KBM-7 (cell line): ENCODE measurements around the gene PPIE.

Experiments
- DNase-seq: peaks from one replicate; pipeline ENCODE4 v3.0.0-alpha.2; 2015
- in situ Hi-C: fragments of 300-500 bp; cut with MboI; formaldehyde crosslinking; loops from 2 replicates; pipeline ENCODE4 v1.14.3; 2020; ENCODE audit warnings: low sequenced_read_pairs, low pct_unique_long_range_greater_than_20kb, mixed read lengths

The PPIE gene

GRCh38 chr1:39738622-39739366, at the start of gene PPIE:
Gene PPIE (plus strand): TSS chr1:39738882. CDS start chr1:39738901, 19 bp downstream.
- DNase-seq, result peak; percentile 85

DNA sequence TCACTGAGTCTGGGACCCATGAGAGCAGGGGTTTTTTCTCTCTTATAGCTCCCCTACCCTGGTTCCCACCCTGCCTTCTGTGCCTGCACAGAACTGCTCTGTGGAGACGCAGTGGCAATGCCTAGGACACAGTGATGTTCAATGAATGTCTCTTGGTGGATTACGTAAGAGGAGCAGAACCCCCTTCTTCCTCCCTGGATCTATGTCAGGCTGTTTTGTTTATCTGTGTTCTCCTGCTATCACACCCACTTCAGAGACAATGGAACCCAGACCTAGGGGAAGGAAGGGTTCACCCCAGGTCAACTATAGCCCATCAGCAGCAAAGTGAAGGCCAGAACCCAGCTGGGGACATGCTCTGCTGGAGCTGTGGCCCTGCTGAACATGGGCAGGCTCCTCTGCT, 49.5 kb upstream of the PPIE start:
- in situ Hi-C loops, result no loop called here

More at GRCh38 chr1:39738622-39739366, at the start of gene PPIE:
- in situ Hi-C loops, result no loop called here

DNA sequence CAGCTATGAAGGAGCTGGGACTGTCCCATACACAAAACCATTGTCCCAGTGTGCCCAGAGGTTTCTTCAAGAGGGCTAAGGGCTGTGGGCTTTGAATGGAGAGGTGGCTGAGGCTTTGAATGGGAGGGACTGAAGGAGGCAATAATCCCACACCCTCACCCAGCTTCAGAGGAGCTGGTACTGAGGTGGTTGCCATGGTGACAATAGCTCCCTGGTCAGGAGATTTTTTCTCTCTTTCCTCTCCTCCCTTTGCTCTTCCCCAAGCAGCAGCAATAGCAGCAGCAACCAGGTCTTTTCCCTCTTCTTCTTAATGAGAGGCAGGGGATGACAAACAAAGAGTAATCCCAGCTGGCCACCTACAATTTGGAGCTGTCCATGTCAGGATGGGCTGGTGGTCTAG, 49.0 kb upstream of the PPIE start:
- no peak for DNase-seq
- in situ Hi-C loops, result no loop called here

More for the DNA sequence above, 49.5 kb upstream of the PPIE start:
- DNase-seq, result no peak

GRCh38 chr1:39690225-39690624, 48.5 kb upstream of the PPIE start:
- in situ Hi-C loops, result no loop called here
- DNase-seq, result no peak

GRCh38 chr1:39690794-39691382, 47.8 kb upstream of the PPIE start:
- in situ Hi-C loops, result no loop called here
- DNase-seq, result no peak

GRCh38 chr1:39691383-39692151, 47.1 kb upstream of the PPIE start, which contains the start of gene HPCAL4:
Gene HPCAL4 (minus strand): TSS chr1:39691433. CDS start chr1:39684603, 6,830 bp downstream.
- peak; percentile 86 for DNase-seq
- in situ Hi-C loops, result no loop called here

DNA sequence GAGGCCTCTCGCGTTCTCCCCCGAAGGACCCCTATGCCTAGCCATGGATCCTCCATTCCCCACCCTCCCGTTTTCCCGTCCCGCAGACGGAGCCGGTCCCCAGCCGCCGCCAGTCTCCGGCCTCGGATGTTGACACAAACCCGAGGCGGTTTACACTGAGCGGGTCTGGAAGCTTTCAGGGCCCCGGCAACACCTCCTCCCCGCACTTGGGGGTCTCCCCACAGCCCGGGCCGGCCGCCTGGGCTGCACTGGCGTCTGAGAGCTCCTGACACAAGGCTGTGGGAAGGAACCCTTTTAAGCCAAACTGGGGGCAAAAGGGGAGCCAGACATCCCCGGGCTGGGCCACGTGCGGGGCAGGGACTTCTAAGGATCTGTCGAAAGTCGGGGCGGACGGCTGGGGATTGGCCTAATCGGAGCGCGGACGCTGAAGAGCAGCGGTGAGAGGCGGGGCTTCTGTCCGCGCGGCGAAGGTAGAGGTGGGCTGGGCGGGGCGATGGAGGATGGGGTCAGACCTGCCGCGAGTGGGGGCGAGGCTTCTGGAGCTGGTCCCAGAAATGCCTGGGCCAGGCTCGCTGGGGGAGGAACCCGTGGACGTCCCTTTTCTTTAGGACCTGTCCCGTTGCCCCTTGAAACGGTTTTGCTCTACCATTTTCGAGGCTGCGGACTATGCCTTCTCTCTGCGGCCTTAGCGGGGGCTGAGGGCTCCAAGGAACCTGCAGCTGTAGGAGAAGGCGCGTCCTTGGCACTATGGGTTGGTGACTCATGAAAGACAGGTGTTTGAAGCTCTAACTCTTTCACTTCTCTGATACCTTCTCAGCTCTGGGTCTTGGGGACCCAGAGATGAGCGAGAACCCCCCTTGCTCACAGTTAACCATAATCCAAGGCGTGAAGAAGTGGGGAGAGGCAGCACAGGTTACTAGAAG, 46.3 kb upstream of the PPIE start:
- in situ Hi-C loops, result no loop called here
- no peak for DNase-seq

GRCh38 chr1:39694026-39694425, 44.7 kb upstream of the PPIE start:
- in situ Hi-C loops, result no loop called here

DNA sequence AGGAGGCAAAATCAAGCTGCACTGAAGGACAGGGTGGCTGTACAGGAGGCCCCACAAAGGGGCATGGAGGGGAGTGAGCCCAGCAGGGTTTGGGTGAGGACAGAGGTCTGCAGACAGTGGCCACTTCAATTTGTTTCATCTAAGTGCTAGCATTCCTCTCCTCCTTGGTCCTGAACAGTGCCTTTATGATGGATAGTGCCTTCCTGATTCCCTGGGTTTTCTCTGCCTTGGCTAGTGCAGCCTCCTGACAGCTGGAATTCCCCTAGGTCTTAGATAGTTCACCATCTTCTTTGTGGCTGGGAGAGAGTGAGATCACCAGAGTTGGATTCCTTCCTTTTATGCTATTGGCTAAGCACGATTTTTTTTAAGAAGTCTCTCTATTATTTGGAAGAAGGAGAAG, 43.7 kb upstream of the PPIE start:
- no peak for DNase-seq
- in situ Hi-C loops, result no loop called here

More at GRCh38 chr1:39694026-39694425, 44.7 kb upstream of the PPIE start:
- no peak for DNase-seq

- DNase-seq, result no peak
- in situ Hi-C loops, result no loop called here
Observed at GRCh38 chr1:39696448-39696847, 42.2 kb upstream of the PPIE start.

DNA sequence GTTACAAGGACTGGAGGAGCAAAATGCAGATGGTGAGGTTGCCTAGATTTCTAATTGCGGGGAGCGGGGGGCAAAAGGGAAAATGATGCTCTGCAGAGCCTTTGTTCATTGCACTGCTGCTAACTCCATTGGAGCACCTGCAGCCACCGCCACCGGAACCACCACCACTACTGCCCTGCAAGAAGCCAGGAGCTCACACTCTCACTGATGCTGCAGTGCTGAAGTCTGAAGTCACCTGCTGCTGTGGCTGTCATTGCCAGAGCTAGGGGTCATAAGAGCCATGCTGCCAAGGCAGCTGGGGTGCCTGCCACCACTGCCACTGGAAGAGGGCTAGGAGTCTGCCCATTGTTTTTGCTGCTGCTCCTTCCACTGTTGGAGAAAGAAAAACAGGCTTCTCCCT, 40.1 kb upstream of the PPIE start:
- DNase-seq, result no peak
- in situ Hi-C loops, result no loop called here

- in situ Hi-C loops, result no loop called here
Observed at GRCh38 chr1:39699419-39699818, 39.3 kb upstream of the PPIE start.

GRCh38 chr1:39700348-39700747, 38.3 kb upstream of the PPIE start:
- no peak for DNase-seq
- in situ Hi-C loops, result no loop called here

More at GRCh38 chr1:39699419-39699818, 39.3 kb upstream of the PPIE start:
- no peak for DNase-seq

GRCh38 chr1:39701049-39701439, 37.6 kb upstream of the PPIE start:
- in situ Hi-C loops, result no loop called here
- no peak for DNase-seq

DNA sequence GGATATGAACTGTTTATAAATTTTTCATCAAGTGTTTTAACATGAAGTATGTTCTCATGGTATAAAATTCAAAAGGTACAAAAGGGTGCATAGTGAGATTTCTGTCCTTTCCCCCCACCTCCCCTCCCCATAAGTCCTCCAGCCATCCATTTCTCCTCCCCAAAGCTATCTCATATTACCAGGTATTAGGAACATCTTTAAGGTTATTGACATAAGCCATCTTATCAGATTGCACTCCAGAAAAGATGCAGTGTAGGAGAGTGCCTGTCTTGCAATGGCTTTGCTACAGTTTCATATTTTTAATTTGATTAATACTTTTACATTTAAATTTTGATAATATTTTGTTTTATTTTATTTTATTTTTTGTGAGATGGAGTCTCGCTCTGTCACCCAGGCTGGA, 33.9 kb upstream of the PPIE start:
- in situ Hi-C loops, result no loop called here
- DNase-seq, result no peak

DNA sequence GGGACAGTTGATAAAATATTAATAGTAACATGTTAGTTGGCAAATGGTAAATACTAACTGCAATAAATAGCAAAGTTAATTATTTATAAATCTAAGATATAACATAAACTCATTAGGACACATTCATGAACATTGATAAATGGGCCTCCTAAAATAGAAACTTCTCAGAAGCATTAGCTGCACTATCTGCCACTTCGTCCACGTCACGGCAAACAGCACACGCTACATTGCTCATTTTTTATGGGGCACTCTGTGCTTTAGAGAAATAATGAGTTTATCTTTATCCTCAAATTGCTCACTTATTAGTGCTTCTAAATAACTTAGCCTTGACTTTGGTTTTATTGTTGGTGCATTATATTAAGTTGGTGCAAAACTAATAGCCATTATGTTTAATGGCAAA, 31.2 kb upstream of the PPIE start:
- DNase-seq, result no peak
- in situ Hi-C loops, result no loop called here

DNA sequence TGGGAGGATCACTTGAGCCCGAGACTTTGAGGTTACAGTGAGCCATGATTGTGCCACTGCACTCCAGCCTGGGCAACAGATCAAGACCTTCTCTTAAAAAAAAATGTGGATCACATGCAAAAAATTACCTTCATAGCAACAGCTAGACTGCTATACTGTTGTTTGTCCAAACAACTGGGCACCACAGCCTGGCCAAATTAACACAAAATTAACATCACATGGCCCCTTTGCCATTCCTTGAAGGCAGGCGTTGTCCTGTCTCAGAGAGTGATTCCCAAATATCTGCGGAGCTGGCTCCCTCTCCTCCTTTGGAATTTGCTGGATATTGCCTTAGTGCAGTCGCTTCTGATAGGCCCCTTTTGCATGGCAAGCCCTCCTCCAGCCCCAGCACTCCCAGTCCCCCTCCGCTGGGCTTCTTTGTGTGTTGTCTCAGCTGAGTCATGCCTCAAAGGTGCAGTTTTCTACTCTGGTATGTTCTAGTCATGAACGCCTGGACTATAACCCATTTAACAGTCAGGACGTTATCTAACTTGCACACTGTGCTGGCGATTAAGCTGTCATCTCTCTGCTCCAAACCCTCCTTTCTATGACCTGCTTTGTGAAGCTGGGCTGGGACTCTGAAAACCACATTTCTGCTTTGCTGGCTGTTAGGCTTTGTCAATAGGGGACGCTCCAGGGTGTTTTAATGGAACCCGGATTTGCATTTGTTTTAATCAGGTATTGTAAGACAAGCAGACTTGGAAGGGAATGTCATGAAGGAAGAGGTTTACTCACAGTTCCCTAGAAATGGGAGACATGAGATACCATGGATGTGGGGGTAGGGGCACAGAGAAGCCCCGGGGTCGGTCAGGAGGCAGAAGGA, 27.3 kb upstream of the PPIE start:
- no peak for DNase-seq
- in situ Hi-C loops, result no loop called here

DNA sequence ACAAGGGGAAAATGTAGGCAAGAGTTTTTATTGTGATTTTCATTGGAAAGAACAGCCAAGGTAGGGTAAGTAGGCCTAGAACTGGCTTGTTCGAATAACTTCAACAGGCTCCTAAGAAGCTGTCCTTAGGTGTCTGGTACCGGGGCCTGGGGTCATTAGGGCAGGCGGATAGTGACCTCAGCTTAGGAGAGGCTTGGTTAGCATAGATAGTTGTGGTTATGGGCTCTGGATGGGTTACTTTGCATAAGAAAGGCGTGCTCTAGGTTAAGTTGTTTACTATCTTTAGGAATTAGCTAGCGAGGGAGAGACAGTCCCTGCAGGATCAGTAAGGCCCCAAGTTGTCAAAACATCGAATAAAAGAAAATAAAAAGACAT, 26.7 kb upstream of the PPIE start:
- in situ Hi-C loops, result no loop called here
- DNase-seq, result no peak
